Central memory CD4-positive, alpha-beta T cell (primary cell): Measurements from ENCODE around the gene VWC2L.

Experiments
- DNase-seq: peaks from one replicate; pipeline ENCODE4 v3.0.0; 2022

Gene VWC2L

GRCh38 chr2:214604861-214605260 is 194.0 kb downstream of the VWC2L start:
- no peak for DNase-seq

DNA sequence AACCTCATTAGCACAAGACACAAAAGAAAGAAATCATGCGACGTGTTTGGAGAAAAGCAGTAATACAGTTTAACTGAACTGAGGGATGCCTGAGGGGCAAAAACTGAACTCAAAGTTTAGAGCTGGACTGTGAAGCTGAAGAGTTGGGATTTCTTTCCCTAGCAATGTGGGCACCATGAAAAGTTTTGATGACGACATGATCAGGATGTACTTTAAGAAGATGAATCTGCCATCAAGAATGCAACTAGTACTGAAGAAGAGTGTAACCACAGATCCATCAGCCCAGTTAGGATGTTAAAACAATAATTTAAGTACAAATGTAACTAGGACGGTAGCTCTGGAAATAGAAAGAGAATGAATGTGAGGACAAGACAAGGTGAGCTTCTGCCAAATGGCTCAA is 196.2 kb downstream of the VWC2L start:
- DNase-seq, result no peak

- no peak for DNase-seq
Measured at GRCh38 chr2:214611015-214611414, 200.2 kb downstream of the VWC2L start.

- no peak for DNase-seq
Measured at GRCh38 chr2:214624166-214624760, 213.4 kb downstream of the VWC2L start.

GRCh38 chr2:214628091-214628490 is 217.2 kb downstream of the VWC2L start:
- DNase-seq, result no peak
